Measurements from ENCODE around the gene OR13C2.

OR13C2 gene

DNA sequence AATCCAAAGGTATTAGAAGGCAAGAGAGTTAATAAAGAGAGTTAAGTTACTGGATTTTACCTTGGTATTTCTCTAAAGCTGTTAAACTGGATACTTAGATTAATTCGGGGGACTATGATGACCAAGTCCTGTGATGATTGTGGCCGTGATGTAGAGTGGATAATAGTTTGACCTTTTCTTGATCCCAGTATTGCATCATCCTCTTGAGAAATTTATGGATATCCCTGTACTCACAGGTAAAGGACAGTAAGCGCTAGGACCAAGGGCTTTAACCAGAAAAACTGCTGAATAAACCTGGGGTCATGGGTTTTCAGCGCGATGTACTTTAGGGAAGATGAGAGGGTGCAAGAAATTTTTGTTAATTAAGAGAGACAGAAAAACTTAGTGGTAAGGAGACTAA lies 28.2 kb downstream of the OR13C2 start:
- H3K9me3 Mint-ChIP-seq (ENCODE audit: low read depth): peaks cover 16% of the 10 kb centered on the region
- H3K27ac Mint-ChIP-seq: no peak overlapping the region
- no peaks in the 10 kb centered on the region for H3K4me1 Mint-ChIP-seq (ENCODE audit: low read depth)
- no peaks in the 10 kb centered on the region for H3K27me3 Mint-ChIP-seq
- no peaks in the 10 kb centered on the region for H3K36me3 Mint-ChIP-seq
- no peak overlapping the region for H3K4me3 Mint-ChIP-seq

DNA sequence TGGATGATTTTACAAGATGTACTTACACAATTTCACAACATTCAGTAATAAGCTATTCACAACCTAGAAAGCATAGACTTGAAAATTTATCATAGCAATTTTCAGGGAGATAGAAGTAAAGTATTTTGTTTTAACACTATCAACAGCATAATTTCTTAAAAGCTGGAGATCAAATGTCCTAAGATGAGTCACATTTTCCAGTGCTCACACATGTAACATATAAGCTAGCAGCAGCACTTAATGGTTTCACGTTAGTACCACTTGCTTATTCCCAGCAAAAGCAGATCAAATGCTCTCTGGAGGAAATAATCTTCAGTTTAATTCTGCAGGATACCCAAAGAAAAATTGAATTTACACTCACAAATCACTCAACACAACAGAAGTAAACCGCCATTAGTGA lies 30.0 kb downstream of the OR13C2 start:
- Mint-ChIP-seq H3K36me3 (no peaks in the 10 kb centered on the region), H3K9me3 (ENCODE audit: low read depth) (peaks cover 16% of the 10 kb centered on the region), H3K27me3 (no peaks in the 10 kb centered on the region), H3K27ac (no peak overlapping the region), H3K4me3 (no peak overlapping the region), H3K4me1 (ENCODE audit: low read depth) (no peaks in the 10 kb centered on the region)

DNA sequence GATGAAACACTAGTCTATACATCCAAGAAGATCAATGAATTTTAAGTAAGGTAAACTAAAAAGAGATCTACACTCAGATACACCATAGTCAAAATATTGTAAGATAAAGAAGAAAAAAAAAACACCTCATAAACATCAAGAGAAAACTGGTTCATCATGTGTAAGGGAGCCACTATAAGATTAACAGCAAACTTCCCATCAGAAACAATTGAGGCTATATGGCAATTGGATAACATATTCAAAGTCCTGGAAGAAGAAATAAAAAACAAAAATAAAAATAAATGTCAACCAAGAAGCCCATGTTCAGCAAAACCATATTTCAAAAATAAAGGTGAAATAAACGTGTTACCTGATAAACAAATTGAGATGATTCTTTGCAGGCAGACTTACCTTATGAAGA lies 32.8 kb downstream of the OR13C2 start:
- Mint-ChIP-seq H3K9me3 (ENCODE audit: low read depth) (peaks cover 16% of the 10 kb centered on the region), H3K27me3 (no peaks in the 10 kb centered on the region), H3K27ac (no peak overlapping the region), H3K36me3 (no peaks in the 10 kb centered on the region), H3K4me1 (ENCODE audit: low read depth) (no peaks in the 10 kb centered on the region), H3K4me3 (no peak overlapping the region)

DNA sequence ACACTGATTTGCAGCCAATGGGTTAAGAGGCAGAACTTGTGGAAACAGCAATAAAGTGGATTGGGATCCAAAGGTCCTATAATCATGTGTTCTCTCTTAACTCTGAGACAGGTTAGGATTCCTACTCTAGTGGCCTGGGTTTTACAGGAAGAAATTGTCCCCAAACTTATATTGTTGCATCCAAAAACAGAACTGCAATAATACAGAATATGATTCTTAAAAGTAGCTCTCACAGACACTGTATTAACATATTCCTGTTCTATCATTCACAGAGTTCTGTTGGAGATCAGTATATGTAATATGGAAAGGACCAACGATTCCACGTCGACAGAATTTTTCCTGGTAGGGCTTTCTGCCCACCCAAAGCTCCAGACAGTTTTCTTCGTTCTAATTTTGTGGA lies 36.6 kb downstream of the OR13C2 start, which contains the start of gene OR13C8:
TSS of gene OR13C8 (plus strand) at position 301 of the 400 bp plus-strand sequence. CDS start at position 301, 0 bp downstream.
- H3K27ac Mint-ChIP-seq: no peak within 1 kb of the TSS
- H3K4me3 Mint-ChIP-seq: no peak within 1 kb of the TSS
- H3K27me3 Mint-ChIP-seq: no peaks in the 10 kb centered on the region
- no peaks in the 10 kb centered on the region for H3K4me1 Mint-ChIP-seq (ENCODE audit: low read depth)
- peaks cover 12% of the 10 kb centered on the region for H3K9me3 Mint-ChIP-seq (ENCODE audit: low read depth)
- H3K36me3 Mint-ChIP-seq: no peaks in the 10 kb centered on the region

- Mint-ChIP-seq H3K9me3 (ENCODE audit: low read depth) (no peaks in the 10 kb centered on the region), H3K36me3 (no peaks in the 10 kb centered on the region), H3K27me3 (no peaks in the 10 kb centered on the region), H3K4me1 (ENCODE audit: low read depth) (no peaks in the 10 kb centered on the region), H3K27ac (no peak overlapping the region), H3K4me3 (no peak overlapping the region)
Measured at GRCh38 chr9:104564358-104564757, 41.1 kb downstream of the OR13C2 start.

- H3K4me1 Mint-ChIP-seq (ENCODE audit: low read depth): no peaks in the 10 kb centered on the region
- H3K36me3 Mint-ChIP-seq: no peaks in the 10 kb centered on the region
- H3K4me3 Mint-ChIP-seq: no peak overlapping the region
- H3K9me3 Mint-ChIP-seq (ENCODE audit: low read depth): peaks cover 11% of the 10 kb centered on the region
- H3K27me3 Mint-ChIP-seq: no peaks in the 10 kb centered on the region
- H3K27ac Mint-ChIP-seq: no peak overlapping the region
Measured at GRCh38 chr9:104556830-104557634, 48.4 kb downstream of the OR13C2 start.

DNA sequence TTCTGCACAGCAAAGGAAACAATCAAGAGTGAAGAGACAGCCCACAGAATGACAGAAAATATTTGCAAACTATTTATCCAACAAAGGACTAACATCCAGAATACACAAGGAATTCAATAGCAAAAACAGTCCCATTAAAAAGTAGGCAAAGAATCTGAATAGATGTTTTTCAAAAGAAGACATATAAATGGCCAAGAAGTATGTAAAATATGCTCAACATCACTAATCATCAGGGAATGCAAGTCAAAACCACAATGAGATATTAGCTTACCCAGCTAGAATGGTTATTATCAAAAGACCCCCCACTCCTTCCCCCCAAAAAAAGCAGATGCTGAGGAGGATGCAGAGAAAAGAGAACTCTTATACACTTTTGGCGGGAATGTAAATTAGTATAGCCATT lies 49.9 kb downstream of the OR13C2 start:
- Mint-ChIP-seq H3K4me3 (no peak overlapping the region), H3K9me3 (ENCODE audit: low read depth) (peaks cover 11% of the 10 kb centered on the region), H3K4me1 (ENCODE audit: low read depth) (no peaks in the 10 kb centered on the region), H3K27ac (no peak overlapping the region), H3K36me3 (no peaks in the 10 kb centered on the region), H3K27me3 (no peaks in the 10 kb centered on the region)

Measured in activated naive CD8-positive, alpha-beta T cell (primary cell).